ENCODE results near the gene PCDHGA3. TPM values are rescaled to one million over a fixed set of nuclear protein-coding genes. Genes with fewer than 3 reads are reported as not detected.
"Not testable (repeated sequence)": the region's sequence is repeated elsewhere in the genome, so short reads cannot be mapped to it uniquely, and the experiment has no call there.

Gene PCDHGA3
- polyA plus RNA-seq, 1 experiment = 1.2 TPM

DNA sequence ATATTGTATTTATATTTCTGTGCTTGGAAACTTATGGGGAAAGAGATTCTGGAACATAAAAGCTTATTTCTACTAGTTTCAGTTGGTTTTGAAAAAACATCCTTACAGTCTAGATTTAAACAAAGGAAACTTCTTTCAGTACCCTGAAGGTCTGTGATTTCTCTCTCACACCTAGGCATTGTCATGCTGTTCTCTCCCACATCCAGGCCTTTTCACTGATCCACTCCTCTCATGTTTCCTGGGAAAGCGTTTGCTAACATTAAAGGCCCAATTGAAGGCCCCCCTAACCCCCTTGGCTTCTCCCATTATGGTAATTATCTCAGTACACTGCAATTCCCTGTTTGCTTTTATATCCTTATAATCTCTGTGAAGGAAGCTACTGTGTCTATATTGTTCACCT, 856 bp upstream of the PCDHGA3 start:
- Histone ChIP-seq H3K27ac (ENCODE audit: low read depth, low read length) (no peak overlapping the region), H3K9me3 (ENCODE audit: control insufficient read depth, insufficient read depth, low read length) (peaks cover 55% of the 10 kb centered on the region), H3K4me3 (ENCODE audit: low read depth, low read length) (no peak overlapping the region), H3K27me3 (ENCODE audit: control insufficient read depth, insufficient read depth, low read length) (peaks cover 6% of the 10 kb centered on the region)
- ChIA-PET CTCF (interaction anchor here (0.7 to 4.5 kb wide), 7 partner anchors 11 to 224 kb away, joined by 3 to 18 read pairs (median 5); partner anchors contain the start of gene PCDHGA1), POLR2A (no interaction called here)
- TF ChIP-seq, protein P1, sequence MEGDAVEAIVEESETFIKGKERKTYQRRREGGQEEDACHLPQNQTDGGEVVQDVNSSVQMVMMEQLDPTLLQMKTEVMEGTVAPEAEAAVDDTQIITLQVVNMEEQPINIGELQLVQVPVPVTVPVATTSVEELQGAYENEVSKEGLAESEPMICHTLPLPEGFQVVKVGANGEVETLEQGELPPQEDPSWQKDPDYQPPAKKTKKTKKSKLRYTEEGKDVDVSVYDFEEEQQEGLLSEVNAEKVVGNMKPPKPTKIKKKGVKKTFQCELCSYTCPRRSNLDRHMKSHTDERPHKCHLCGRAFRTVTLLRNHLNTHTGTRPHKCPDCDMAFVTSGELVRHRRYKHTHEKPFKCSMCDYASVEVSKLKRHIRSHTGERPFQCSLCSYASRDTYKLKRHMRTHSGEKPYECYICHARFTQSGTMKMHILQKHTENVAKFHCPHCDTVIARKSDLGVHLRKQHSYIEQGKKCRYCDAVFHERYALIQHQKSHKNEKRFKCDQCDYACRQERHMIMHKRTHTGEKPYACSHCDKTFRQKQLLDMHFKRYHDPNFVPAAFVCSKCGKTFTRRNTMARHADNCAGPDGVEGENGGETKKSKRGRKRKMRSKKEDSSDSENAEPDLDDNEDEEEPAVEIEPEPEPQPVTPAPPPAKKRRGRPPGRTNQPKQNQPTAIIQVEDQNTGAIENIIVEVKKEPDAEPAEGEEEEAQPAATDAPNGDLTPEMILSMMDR (IDR thresholded peaks at IDR 0.05; ENCODE audit: low read depth, low read length) = no peak
- DNase-seq (ENCODE audit: low read depth, low spot score) = no peak

DNA sequence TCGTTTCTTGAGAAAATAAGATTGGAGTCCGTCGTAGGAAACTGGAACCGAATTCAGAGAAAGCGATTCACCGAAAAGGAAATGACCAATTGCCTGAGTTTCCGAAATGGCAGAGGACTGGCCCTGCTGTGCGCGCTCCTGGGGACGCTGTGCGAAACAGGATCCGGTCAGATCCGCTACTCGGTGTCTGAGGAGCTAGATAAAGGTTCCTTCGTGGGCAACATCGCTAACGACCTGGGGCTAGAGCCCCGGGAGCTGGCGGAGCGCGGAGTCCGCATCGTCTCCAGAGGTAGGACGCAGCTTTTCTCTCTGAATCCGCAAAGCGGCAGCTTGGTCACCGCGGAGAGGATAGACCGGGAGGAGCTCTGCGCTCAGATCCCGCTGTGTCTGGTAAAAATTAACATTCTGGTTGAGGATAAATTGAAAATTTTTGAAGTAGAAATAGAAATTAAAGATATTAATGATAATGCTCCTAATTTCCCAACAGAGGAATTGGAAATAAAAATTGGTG, 379 bp downstream of the PCDHGA3 start:
- DNase-seq (ENCODE audit: low read depth, low spot score) = no peak
- ChIA-PET CTCF (interaction anchor here (0.6 to 4.5 kb wide), 8 partner anchors 14 to 223 kb away, joined by 3 to 18 read pairs (median 4); partner anchors contain the start of gene PCDHGA1), POLR2A (no interaction called here)
- H3K27me3 ChIP-seq (ENCODE audit: control insufficient read depth, insufficient read depth, low read length) = peaks cover 6% of the 10 kb centered on the region
- peaks cover 49% of the 10 kb centered on the region for H3K9me3 ChIP-seq (ENCODE audit: control insufficient read depth, insufficient read depth, low read length)
- H3K4me3 ChIP-seq (ENCODE audit: low read depth, low read length) = peak overlapping the region; percentile 3
- TF ChIP-seq, protein P1 (IDR thresholded peaks at IDR 0.05; ENCODE audit: low read depth, low read length) = no peak
- no peak overlapping the region for H3K27ac ChIP-seq (ENCODE audit: low read depth, low read length)

DNA sequence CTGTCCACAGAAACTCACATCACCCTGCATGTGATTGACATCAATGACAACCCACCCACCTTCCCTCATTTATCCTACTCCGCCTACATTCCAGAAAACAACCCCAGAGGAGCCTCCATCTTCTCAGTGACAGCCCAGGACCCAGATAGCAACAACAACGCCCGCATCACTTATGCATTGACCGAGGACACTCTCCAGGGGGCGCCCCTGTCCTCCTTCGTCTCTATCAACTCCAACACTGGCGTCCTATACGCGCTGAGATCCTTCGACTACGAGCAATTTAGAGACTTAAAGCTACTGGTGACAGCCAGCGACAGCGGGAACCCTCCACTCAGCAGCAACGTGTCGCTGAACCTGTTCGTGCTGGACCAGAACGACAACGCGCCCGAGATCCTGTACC, 1.7 kb downstream of the PCDHGA3 start:
- peaks cover 42% of the 10 kb centered on the region for H3K9me3 ChIP-seq (ENCODE audit: control insufficient read depth, insufficient read depth, low read length)
- H3K4me3 ChIP-seq (ENCODE audit: low read depth, low read length) = no peak overlapping the region
- DNase-seq (ENCODE audit: low read depth, low spot score) = no peak
- H3K27me3 ChIP-seq (ENCODE audit: control insufficient read depth, insufficient read depth, low read length) = peaks cover 2% of the 10 kb centered on the region
- POLR2A ChIA-PET = no interaction called here
- TF ChIP-seq, protein P1 (IDR thresholded peaks at IDR 0.05; ENCODE audit: low read depth, low read length) = no peak
- H3K27ac ChIP-seq (ENCODE audit: low read depth, low read length) = no peak overlapping the region
- CTCF ChIA-PET = no interaction called here

DNA sequence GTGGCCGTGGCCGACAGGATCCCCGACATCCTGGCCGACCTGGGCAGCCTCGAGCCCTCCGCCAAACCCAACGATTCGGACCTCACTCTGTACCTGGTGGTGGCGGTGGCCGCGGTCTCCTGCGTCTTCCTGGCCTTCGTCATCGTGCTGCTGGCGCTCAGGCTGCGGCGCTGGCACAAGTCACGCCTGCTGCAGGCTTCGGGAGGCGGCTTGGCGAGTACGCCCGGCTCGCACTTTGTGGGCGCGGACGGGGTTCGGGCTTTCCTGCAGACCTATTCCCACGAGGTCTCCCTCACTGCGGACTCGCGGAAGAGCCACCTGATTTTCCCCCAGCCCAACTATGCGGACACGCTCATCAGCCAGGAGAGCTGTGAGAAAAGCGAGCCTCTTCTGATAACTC, 2.4 kb downstream of the PCDHGA3 start:
- DNase-seq (ENCODE audit: low read depth, low spot score); H3K27me3 ChIP-seq (ENCODE audit: control insufficient read depth, insufficient read depth, low read length); POLR2A ChIA-PET; H3K4me3 ChIP-seq (ENCODE audit: low read depth, low read length); H3K27ac ChIP-seq (ENCODE audit: low read depth, low read length): not testable (repeated sequence)
- peaks cover 41% of the 10 kb centered on the region for H3K9me3 ChIP-seq (ENCODE audit: control insufficient read depth, insufficient read depth, low read length)
- CTCF ChIA-PET = interaction anchor here (1.5 to 5.8 kb wide), 2 partner anchors 7 to 217 kb away, joined by 3 to 46 read pairs; partner anchors contain the start of gene PCDHGA2

DNA sequence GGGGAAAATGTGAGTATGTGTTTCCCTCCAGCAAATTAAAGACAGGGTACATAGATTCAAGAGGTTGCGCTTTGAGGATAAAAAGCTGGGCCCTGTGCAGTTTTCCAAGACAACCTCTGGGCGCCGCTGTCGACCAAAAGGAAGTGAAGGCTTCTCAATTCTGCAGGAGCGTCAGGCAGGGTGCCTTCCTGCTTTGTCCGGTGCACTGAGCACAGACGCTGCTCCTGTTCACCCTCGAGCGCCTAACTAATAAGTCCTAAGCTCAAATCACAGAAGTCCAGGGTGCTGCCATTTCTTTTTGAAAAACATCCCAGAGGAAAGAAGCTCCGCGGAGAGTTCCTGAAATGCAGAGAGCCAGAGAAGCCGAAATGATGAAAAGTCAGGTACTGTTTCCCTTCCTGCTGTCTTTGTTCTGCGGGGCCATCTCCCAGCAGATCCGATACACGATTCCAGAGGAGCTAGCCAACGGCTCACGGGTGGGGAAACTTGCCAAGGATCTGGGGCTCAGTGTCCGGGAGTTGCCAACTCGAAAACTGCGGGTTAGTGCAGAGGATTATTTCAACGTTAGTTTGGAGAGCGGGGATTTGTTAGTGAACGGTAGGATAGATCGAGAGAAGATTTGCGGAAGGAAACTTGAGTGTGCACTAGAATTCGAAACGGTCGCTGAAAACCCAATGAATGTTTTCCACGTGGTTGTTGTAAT, 6.4 kb downstream of the PCDHGA3 start, which contains the start of gene PCDHGB1:
TSS of gene PCDHGB1 (plus strand) at position 183 of the 703 bp plus-strand sequence. CDS start at position 345, 162 bp downstream.
- ChIA-PET CTCF (interaction anchor here (0.9 to 5.8 kb wide), 13 partner anchors 12 to 217 kb away, joined by 3 to 46 read pairs (median 7); partner anchors contain the start of genes PCDHGA1, PCDHGA10, PCDHGA2 and PCDHGA7), POLR2A (interaction anchor here (0.6 kb wide), 1 partner anchor 33 kb away, joined by 3 read pairs; no protein-coding TSS in a partner anchor)
- TF ChIP-seq, protein P1 (IDR thresholded peaks at IDR 0.05; ENCODE audit: low read depth, low read length) = peak; percentile 54
- Histone ChIP-seq H3K4me3 (ENCODE audit: low read depth, low read length) (peak within 1 kb of the TSS; percentile 46), H3K27ac (ENCODE audit: low read depth, low read length) (no peak within 1 kb of the TSS), H3K9me3 (ENCODE audit: control insufficient read depth, insufficient read depth, low read length) (peaks cover 43% of the 10 kb centered on the region), H3K27me3 (ENCODE audit: control insufficient read depth, insufficient read depth, low read length) (peaks cover 2% of the 10 kb centered on the region)
- DNase-seq (ENCODE audit: low read depth, low spot score) = no peak

Measured in AG04450 (cell line).